HepG2 (cell line): ENCODE results near the gene MAP3K14. TPM values are rescaled to one million over a fixed set of nuclear protein-coding genes. Genes with fewer than 3 reads are reported as not detected.

ENCODE experiments used
- ATAC-seq: fragments of 200-7000 bp; cut with Tn5 transposase; 3 replicates; pipeline ENCODE4 v1.9.1; 2020; ENCODE audit warnings: mild to moderate bottlenecking, moderate library complexity
- BruUV-seq: library from RNA; stranded (reverse); fragments of 400-500 nt; replicated peaks from 2 replicates; lab custom pipeline; 2021; lab: Mats Ljungman, UMichigan
- CTCF ChIA-PET: fragments of 300-600 bp; formaldehyde crosslinking; extraction: SDS; loops from one replicate; lab custom pipeline; 2021; ENCODE audit warnings: low total read pairs, inconsistent platforms, low intra/inter-chr PET ratio; lab: Yijun Ruan, JAX
- POLR2A ChIA-PET: fragments of 350-600 bp; sonication (Branson Sonifier 250); formaldehyde crosslinking; loops from one replicate; lab custom pipeline; 2020; ENCODE audit warnings: antibody characterized with exemption, inconsistent platforms; lab: Yijun Ruan, JAX
- DNase-seq: peaks from one replicate; pipeline ENCODE4 v3.0.0-alpha.2; 2015; ENCODE audit warnings: low spot score
- FAIRE-seq: peaks from 3 replicates; lab custom pipeline; 2011; peaks lifted over from hg19 to GRCh38; lab: Jason Lieb, UNC
- H2AFZ ChIP-seq: one replicate; pipeline ENCODE4 v1.6.1; 2011; ENCODE audit warnings: low read length, inconsistent platforms
- H3K27ac ChIP-seq: fragments of 300-600 bp; 3 replicates; pipeline ENCODE4 v1.8.0; 2011; ENCODE audit warnings: mixed run types, mild to moderate bottlenecking, mixed read lengths, low read length, inconsistent platforms; ENCODE audit not compliant: insufficient read depth; ENCODE audit errors: extremely low read length
- H3K27me3 ChIP-seq, 2 experiments: fragments of 200-600 bp in 1 of 2; 2 replicates in 1 of 2; 3 replicates in 1 of 2; pipeline versions ENCODE4 v1.6.0 to v1.8.0; 2011; ENCODE audit warnings: low read length in 2 of 2, mild to moderate bottlenecking in 2 of 2, moderate library complexity in 2 of 2, inconsistent platforms in 1 of 2; ENCODE audit not compliant: insufficient read depth in 2 of 2, control insufficient read depth in 1 of 2
- H3K36me3 ChIP-seq, 2 experiments: fragments of 200-600 bp in 1 of 2; replicated peaks in 1 of 2; 2 replicates in 1 of 2; 3 replicates in 1 of 2; pipeline versions ENCODE4 v1.5.1 to v1.8.0; 2011; ENCODE audit warnings: low read length in 2 of 2, inconsistent platforms in 1 of 2; ENCODE audit not compliant: insufficient read depth in 2 of 2, control insufficient read depth in 1 of 2
- H3K4me1 ChIP-seq: 2 replicates; pipeline ENCODE4 v1.5.1; 2012; ENCODE audit warnings: low read length, inconsistent platforms; ENCODE audit not compliant: insufficient read depth
- H3K4me2 ChIP-seq: 2 replicates; pipeline ENCODE4 v1.6.0; 2011; ENCODE audit warnings: low read depth, low read length, inconsistent platforms
- H3K4me3 ChIP-seq, 3 experiments: fragments of 200-600 bp in 1 of 3; sonication (generic), shearing (Covaris generic) in 1 of 3; replicated peaks in 1 of 3; 2 replicates each; pipeline ENCODE4 v1.5.1; 2011 to 2016; ENCODE audit warnings: low read length in 3 of 3, inconsistent platforms in 2 of 3, low read depth in 2 of 3, mild to moderate bottlenecking in 2 of 3, control low read depth in 1 of 3, mixed read lengths in 1 of 3; ENCODE audit not compliant: insufficient read depth in 1 of 3
- H3K79me2 ChIP-seq: one replicate; pipeline ENCODE4 v1.6.1; 2011; ENCODE audit warnings: low read length, inconsistent platforms; ENCODE audit not compliant: insufficient read depth
- H3K9ac ChIP-seq: 2 replicates; pipeline ENCODE4 v1.6.0; 2011; ENCODE audit warnings: mild to moderate bottlenecking, low read depth, low read length, inconsistent platforms; ENCODE audit not compliant: insufficient read depth
- H3K9me3 ChIP-seq: 2 replicates; pipeline ENCODE4 v1.5.1; 2012; ENCODE audit warnings: mild to moderate bottlenecking, low read length
- H4K20me1 ChIP-seq: 2 replicates; pipeline ENCODE4 v1.6.0; 2011; ENCODE audit warnings: inconsistent platforms, mild to moderate bottlenecking, low read length, moderate library complexity; ENCODE audit not compliant: insufficient read depth
- FOXA3 ChIP-seq: IDR thresholded peaks from 2 replicates; pipeline ENCODE4 v1.6.1; 2016; ENCODE audit warnings: missing genetic modification reagents, missing compliant biosample characterization
- GTF2F1 ChIP-seq: fragments of 150-350 bp; IDR thresholded peaks from 2 replicates; pipeline ENCODE4 v1.6.1; 2014; ENCODE audit warnings: low read length
- SYNCRIP ChIP-seq: fragments of 200-400 bp; formaldehyde crosslinking; IDR thresholded peaks from 2 replicates; pipeline ENCODE4 v1.6.1; 2018; ENCODE audit warnings: mild to moderate bottlenecking, low read depth, low read length; ENCODE audit not compliant: insufficient read depth
- ZNF33A ChIP-seq: sonication (generic); formaldehyde crosslinking; IDR thresholded peaks from 2 replicates; pipeline ENCODE4 v1.5.1; 2020; ENCODE audit warnings: missing genetic modification reagents, mild to moderate bottlenecking, moderate library complexity, borderline replicate concordance
- ZNF564 ChIP-seq: sonication (generic); formaldehyde crosslinking; IDR thresholded peaks from 2 replicates; pipeline ENCODE4 v1.8.1; 2023; ENCODE audit warnings: mild to moderate bottlenecking, missing genetic modification reagents
- WGBS: methylation state at CpG from one replicate; pipeline ENCODE4 v1.1.6; 2017; ENCODE audit warnings: low lambda C conversion rate; 5-methylcytosine and 5-hydroxymethylcytosine counted together
- in situ Hi-C: cut with HindIII; loops from 2 replicates; pipeline ENCODE4 v1.10.0; 2017; ENCODE audit warnings: low pct_unique_long_range_greater_than_20kb; ENCODE audit not compliant: extremely low pct_ligation_motif_present
- intact Hi-C: fragments of 100-400 bp; cut with micrococcal nuclease; formaldehyde crosslinking; loops from one replicate; pipeline ENCODE4 v1.10.0; 2022; ENCODE audit not compliant: unreplicated experiment
- polyA plus RNA-seq, 8 experiments: library from polyadenylated mRNA; depleted of rRNA in 3 of 8; stranded (reverse) in 7 of 8; unstranded in 1 of 8; fragments of >200 nt; fragmentation: Illumina TruSeq in 4 of 8; extraction: Trizol in 4 of 8; gene quantifications; 2 replicates each; pipeline versions ENCODE4 v1.2.1 to v1.2.3, GENCODE V29; 2011 to 2016; ENCODE audit warnings: low read depth in 4 of 8, missing spikeins in 1 of 8, mixed read lengths in 1 of 8; ENCODE audit not compliant: insufficient read depth in 1 of 8
- total RNA-seq, 5 experiments: library from RNA; depleted of rRNA; stranded (reverse); fragments of >200 nt; fragmentation: Illumina TruSeq; extraction: Trizol; gene quantifications; 2 replicates each; pipeline ENCODE4 v1.2.3, GENCODE V29; 2016; ENCODE audit warnings: low read depth in 1 of 5
- TF ChIP-seq, protein P1 (sequence below): sonication (generic); formaldehyde crosslinking; IDR thresholded peaks from 2 replicates; pipeline ENCODE4 v1.5.0; 2020; ENCODE audit warnings: mild to moderate bottlenecking, missing genetic modification reagents
- TF ChIP-seq, protein P2 (sequence below): sonication (generic); formaldehyde crosslinking; IDR thresholded peaks from 2 replicates; pipeline ENCODE4 v1.4.0; 2020; ENCODE audit warnings: mild to moderate bottlenecking, missing genetic modification reagents
- TF ChIP-seq, protein P3 (sequence below): sonication (generic); formaldehyde crosslinking; IDR thresholded peaks from 2 replicates; pipeline ENCODE4 v1.5.0; 2020; ENCODE audit warnings: missing genetic modification reagents
- TF ChIP-seq, protein P4 (sequence below): sonication (generic); formaldehyde crosslinking; conservative IDR thresholded peaks from 2 replicates; pipeline ENCODE4 v1.8.1; 2023; ENCODE audit warnings: missing genetic modification reagents
- TF ChIP-seq, protein P5 (sequence below): sonication (generic); formaldehyde crosslinking; IDR thresholded peaks from 2 replicates; pipeline ENCODE4 v1.5.0; 2020; ENCODE audit warnings: missing genetic modification reagents

MAP3K14 gene
- total and polyA plus RNA-seq, 2 of the 13 experiments (the other 11 are each of a cell fraction or from before 2014, with no cell fraction given), result 2.6 TPM

DNA sequence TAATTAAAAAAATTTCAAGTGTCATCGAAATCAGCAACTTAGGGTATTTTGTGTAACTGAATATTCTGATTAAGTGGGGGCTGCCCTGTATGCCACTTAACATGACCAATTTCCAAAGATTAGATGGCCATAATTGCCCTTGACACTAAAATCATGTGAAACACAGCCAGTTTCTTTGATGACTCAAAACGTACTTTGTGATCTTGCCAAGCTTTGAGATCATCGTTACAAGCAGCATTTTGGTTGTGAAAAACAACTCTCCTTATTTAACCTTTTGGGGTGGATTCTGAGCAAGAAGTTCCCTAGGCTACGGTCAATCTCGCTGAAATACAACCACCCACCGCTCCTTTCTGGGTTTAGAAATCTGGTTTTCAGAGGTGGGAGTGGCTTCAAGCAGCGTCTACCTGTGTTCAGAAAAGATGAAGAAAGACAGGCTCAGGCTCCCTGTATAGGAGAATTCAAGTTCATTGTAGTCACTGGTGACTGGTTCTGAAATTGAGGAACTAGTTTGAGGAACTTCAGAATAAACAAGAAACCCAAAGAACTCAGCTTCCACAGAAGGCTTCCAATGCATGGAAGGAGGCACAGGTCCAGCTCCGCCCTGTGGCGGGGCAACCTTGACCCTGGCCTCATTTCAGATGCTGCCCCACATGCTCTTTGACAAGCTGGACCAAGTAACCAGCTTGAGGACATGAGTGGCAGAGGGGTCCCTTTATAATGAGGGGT is 9.4 kb downstream of the MAP3K14 start (continued):
- TF ChIP-seq ZNF564 (CRISPR knock-in tag) (no peak), FOXA3 (no peak), GTF2F1 (no peak), SYNCRIP (no peak)
- TF ChIP-seq, protein P1, sequence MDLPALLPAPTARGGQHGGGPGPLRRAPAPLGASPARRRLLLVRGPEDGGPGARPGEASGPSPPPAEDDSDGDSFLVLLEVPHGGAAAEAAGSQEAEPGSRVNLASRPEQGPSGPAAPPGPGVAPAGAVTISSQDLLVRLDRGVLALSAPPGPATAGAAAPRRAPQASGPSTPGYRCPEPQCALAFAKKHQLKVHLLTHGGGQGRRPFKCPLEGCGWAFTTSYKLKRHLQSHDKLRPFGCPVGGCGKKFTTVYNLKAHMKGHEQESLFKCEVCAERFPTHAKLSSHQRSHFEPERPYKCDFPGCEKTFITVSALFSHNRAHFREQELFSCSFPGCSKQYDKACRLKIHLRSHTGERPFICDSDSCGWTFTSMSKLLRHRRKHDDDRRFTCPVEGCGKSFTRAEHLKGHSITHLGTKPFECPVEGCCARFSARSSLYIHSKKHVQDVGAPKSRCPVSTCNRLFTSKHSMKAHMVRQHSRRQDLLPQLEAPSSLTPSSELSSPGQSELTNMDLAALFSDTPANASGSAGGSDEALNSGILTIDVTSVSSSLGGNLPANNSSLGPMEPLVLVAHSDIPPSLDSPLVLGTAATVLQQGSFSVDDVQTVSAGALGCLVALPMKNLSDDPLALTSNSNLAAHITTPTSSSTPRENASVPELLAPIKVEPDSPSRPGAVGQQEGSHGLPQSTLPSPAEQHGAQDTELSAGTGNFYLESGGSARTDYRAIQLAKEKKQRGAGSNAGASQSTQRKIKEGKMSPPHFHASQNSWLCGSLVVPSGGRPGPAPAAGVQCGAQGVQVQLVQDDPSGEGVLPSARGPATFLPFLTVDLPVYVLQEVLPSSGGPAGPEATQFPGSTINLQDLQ, result no peak
- TF ChIP-seq, protein P2, sequence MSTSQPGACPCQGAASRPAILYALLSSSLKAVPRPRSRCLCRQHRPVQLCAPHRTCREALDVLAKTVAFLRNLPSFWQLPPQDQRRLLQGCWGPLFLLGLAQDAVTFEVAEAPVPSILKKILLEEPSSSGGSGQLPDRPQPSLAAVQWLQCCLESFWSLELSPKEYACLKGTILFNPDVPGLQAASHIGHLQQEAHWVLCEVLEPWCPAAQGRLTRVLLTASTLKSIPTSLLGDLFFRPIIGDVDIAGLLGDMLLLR (CRISPR knock-in tag), result no peak
- TF ChIP-seq, all 625 proteins: peak for 14

DNA sequence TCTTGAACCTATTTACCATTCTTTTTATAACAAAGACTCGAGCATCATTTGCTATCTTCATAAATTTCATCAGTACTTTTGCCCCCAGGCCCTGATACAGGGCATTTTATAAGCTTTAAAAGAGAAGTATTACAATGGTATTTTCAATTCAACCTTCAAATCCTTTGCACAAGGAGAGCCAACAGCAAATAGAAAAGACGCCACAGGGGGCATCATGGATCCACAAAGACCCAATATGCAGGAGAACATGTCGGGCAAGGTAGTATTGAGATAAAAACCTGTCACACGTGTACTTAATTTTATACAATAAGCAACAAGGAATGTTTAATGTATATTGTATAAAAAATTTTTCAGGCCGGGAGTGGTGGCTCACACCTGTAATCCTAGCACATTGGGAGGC is 10.2 kb downstream of the MAP3K14 start:
- no peaks in the 10 kb centered on the region for H4K20me1 ChIP-seq
- ATAC-seq (no peak), FAIRE-seq (no peak), DNase-seq (no peak)
- no peak overlapping the region for H2AFZ ChIP-seq
- POLR2A ChIA-PET, result interaction anchor here (1.3 to 1.6 kb wide), 3 partner anchors 10 to 13 kb away, joined by 4 to 5 read pairs (median 4); partner anchors contain the start of gene MAP3K14
- H3K4me1 ChIP-seq, result peaks cover 30% of the 10 kb centered on the region
- H3K9me3 ChIP-seq, result no peaks in the 10 kb centered on the region
- CTCF ChIA-PET, result no interaction called here
- H3K4me3 ChIP-seq, result no peak overlapping the region
- H3K4me2 ChIP-seq, result no peak overlapping the region
- no peaks in the 10 kb centered on the region for H3K36me3 ChIP-seq
- H3K27me3 ChIP-seq, result no peaks in the 10 kb centered on the region
- WGBS, result 93% methylated on average over 5 of the region's 5 CpGs
- intact Hi-C loops, result no loop called here
- H3K79me2 ChIP-seq, result peaks cover 49% of the 10 kb centered on the region
- H3K27ac ChIP-seq, result no peak overlapping the region
- BruUV-seq, result no TSS peak
- in situ Hi-C loops, result no loop called here
- H3K9ac ChIP-seq, result no peak overlapping the region
- TF ChIP-seq, protein P3, sequence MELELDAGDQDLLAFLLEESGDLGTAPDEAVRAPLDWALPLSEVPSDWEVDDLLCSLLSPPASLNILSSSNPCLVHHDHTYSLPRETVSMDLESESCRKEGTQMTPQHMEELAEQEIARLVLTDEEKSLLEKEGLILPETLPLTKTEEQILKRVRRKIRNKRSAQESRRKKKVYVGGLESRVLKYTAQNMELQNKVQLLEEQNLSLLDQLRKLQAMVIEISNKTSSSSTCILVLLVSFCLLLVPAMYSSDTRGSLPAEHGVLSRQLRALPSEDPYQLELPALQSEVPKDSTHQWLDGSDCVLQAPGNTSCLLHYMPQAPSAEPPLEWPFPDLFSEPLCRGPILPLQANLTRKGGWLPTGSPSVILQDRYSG (CRISPR knock-in tag), result no peak
- TF ChIP-seq, protein P4, sequence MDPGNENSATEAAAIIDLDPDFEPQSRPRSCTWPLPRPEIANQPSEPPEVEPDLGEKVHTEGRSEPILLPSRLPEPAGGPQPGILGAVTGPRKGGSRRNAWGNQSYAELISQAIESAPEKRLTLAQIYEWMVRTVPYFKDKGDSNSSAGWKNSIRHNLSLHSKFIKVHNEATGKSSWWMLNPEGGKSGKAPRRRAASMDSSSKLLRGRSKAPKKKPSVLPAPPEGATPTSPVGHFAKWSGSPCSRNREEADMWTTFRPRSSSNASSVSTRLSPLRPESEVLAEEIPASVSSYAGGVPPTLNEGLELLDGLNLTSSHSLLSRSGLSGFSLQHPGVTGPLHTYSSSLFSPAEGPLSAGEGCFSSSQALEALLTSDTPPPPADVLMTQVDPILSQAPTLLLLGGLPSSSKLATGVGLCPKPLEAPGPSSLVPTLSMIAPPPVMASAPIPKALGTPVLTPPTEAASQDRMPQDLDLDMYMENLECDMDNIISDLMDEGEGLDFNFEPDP, result 0 out of 2 replicates have a peak, but pooled peaks have one; percentile 22
- no peak for TF ChIP-seq ZNF33A (CRISPR knock-in tag)
- TF ChIP-seq, protein P5, sequence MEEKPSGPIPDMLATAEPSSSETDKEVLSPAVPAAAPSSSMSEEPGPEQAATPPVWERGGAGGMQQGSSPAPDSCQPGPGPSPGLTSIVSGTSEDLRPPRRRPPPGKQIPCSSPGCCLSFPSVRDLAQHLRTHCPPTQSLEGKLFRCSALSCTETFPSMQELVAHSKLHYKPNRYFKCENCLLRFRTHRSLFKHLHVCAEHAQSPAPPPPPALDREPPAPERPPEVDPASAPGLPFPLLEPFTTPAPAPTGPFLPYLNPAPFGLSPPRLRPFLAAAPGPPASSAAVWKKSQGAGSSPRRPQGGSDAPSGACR, result no peak
